GM12875 (cell line): ENCODE data around the gene CANT1.

Source experiments
- H3K4me3 ChIP-seq: one replicate; pipeline ENCODE4 v1.5.1; 2011; ENCODE audit warnings: low read depth, low read length, control low read depth
- TF ChIP-seq, protein P1 (sequence below): IDR thresholded peaks from 2 replicates; pipeline ENCODE4 v1.5.1; 2011; ENCODE audit warnings: low read depth, mild to moderate bottlenecking, control low read depth, inconsistent platforms, low read length, moderate library complexity, borderline replicate concordance; ENCODE audit not compliant: insufficient read depth

Gene CANT1

GRCh38 chr17:79038545-79039135 is 29.1 kb upstream of the CANT1 start:
- no peak overlapping the region for H3K4me3 ChIP-seq
- TF ChIP-seq, protein P1, sequence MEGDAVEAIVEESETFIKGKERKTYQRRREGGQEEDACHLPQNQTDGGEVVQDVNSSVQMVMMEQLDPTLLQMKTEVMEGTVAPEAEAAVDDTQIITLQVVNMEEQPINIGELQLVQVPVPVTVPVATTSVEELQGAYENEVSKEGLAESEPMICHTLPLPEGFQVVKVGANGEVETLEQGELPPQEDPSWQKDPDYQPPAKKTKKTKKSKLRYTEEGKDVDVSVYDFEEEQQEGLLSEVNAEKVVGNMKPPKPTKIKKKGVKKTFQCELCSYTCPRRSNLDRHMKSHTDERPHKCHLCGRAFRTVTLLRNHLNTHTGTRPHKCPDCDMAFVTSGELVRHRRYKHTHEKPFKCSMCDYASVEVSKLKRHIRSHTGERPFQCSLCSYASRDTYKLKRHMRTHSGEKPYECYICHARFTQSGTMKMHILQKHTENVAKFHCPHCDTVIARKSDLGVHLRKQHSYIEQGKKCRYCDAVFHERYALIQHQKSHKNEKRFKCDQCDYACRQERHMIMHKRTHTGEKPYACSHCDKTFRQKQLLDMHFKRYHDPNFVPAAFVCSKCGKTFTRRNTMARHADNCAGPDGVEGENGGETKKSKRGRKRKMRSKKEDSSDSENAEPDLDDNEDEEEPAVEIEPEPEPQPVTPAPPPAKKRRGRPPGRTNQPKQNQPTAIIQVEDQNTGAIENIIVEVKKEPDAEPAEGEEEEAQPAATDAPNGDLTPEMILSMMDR, result no peak

DNA sequence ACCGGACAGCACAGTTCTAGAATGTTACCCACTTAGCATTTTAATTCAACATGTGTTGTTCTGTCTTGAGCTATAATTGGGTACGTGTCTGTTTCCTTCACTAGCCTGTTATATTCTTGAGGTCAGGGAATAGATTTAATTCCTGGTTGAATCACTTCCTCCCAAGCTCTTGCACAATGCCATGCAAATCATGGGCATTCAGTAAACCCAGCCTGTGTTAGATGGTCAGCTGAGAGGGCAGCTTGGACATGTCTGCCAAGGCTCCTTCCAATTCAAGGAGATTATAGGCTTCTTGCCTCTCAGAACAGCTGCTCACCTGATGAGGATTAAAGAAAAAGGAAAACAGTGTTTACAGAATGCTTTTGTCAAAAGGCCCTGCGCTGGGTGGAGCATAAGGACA is 27.0 kb upstream of the CANT1 start:
- TF ChIP-seq, protein P1, result no peak
- no peak overlapping the region for H3K4me3 ChIP-seq

- TF ChIP-seq, protein P1, result no peak
Measured at GRCh38 chr17:79036181-79036580, 26.6 kb upstream of the CANT1 start.

DNA sequence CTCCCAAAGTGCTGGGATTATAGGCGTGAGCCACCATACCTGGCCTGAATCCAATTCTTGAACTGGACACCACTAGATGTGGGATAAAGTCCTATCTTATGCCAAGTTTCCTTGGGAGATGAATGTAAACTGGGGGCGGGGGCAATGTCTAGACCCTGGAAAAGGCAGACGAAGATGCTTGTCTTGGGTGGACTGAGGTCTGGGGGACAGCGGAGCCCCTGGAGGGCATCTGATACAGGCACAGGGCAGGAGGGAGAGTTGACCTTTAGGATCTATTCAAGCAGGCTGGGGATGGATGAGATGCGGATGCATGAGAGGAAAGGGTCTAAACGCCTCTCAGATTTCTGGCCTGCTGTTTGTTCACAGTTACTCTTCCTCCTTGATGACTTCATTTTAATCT is 26.1 kb upstream of the CANT1 start:
- H3K4me3 ChIP-seq, result no peak overlapping the region
- TF ChIP-seq, protein P1, result no peak

More at GRCh38 chr17:79036181-79036580, 26.6 kb upstream of the CANT1 start:
- no peak overlapping the region for H3K4me3 ChIP-seq

- TF ChIP-seq, protein P1, result no peak
- H3K4me3 ChIP-seq, result no peak overlapping the region
Measured at GRCh38 chr17:79034931-79035485, 25.4 kb upstream of the CANT1 start.

- TF ChIP-seq, protein P1, result no peak
- H3K4me3 ChIP-seq, result no peak overlapping the region
Measured at GRCh38 chr17:79033741-79034501, 24.4 kb upstream of the CANT1 start.
